GM12878 (cell line): Measurements from ENCODE around the gene NUTM1. TPM values are rescaled to one million over a fixed set of nuclear protein-coding genes. Genes with fewer than 3 reads are reported as not detected.

Experiments
- CEBPB ChIP-seq, 2 experiments: fragments of 150-350 bp in 1 of 2; IDR thresholded peaks; 2 replicates each; pipeline ENCODE4 v1.6.1; 2012 to 2014; ENCODE audit warnings: low read depth in 2 of 2, low read length in 2 of 2, borderline replicate concordance in 1 of 2, inconsistent platforms in 1 of 2
- CHD1 ChIP-seq: IDR thresholded peaks from 2 replicates; pipeline ENCODE4 v1.6.1; 2012; ENCODE audit warnings: low read depth, low read length, improper control_type of control experiment
- CREB1 ChIP-seq: IDR thresholded peaks from 2 replicates; pipeline ENCODE4 v1.6.1; 2012; ENCODE audit warnings: low read depth, mild to moderate bottlenecking, inconsistent platforms
- CUX1 ChIP-seq: IDR thresholded peaks from 2 replicates; pipeline ENCODE4 v1.6.1; 2012; ENCODE audit warnings: improper control_type of control experiment, low read depth, low read length; ENCODE audit not compliant: insufficient replicate concordance
- EP300 ChIP-seq, 2 experiments: fragments of 150-350 bp in 1 of 2; IDR thresholded peaks; 2 replicates each; pipeline ENCODE4 v1.6.1; 2011 to 2012; ENCODE audit warnings: low read depth in 2 of 2, low read length in 2 of 2, borderline replicate concordance in 1 of 2, improper control_type of control experiment in 1 of 2, inconsistent platforms in 1 of 2; ENCODE audit not compliant: control insufficient read depth in 1 of 2
- HCFC1 ChIP-seq: fragments of 150-350 bp; IDR thresholded peaks from 2 replicates; pipeline ENCODE4 v1.6.1; 2014; ENCODE audit warnings: low read length
- KDM1A ChIP-seq: fragments of 200-600 bp; sonication (generic); IDR thresholded peaks from 2 replicates; pipeline ENCODE4 v1.6.1; 2016; ENCODE audit warnings: borderline replicate concordance
- NFYA ChIP-seq: IDR thresholded peaks from 2 replicates; pipeline ENCODE4 v1.6.1; 2011; ENCODE audit warnings: low read depth, mild to moderate bottlenecking, low read length, improper control_type of control experiment, borderline replicate concordance
- NR2C1 ChIP-seq: fragments of 450-650 bp; IDR thresholded peaks from 2 replicates; pipeline ENCODE4 v1.6.1; 2017; ENCODE audit warnings: antibody characterized with exemption, mild to moderate bottlenecking, moderate library complexity
- PKNOX1 ChIP-seq: fragments of 450-650 bp; IDR thresholded peaks from 2 replicates; pipeline ENCODE4 v1.6.1; 2016; ENCODE audit warnings: mild to moderate bottlenecking
- POU2F2 ChIP-seq: IDR thresholded peaks from 3 replicates; pipeline ENCODE4 v1.6.1; 2011; ENCODE audit warnings: low read depth, mild to moderate bottlenecking, low read length, borderline replicate concordance
- PRDM15 ChIP-seq: fragments of 450-650 bp; formaldehyde crosslinking; IDR thresholded peaks from 2 replicates; pipeline ENCODE4 v1.4.0; 2020; ENCODE audit warnings: mild to moderate bottlenecking, moderate library complexity
- RB1 ChIP-seq: fragments of 450-650 bp; formaldehyde crosslinking; IDR thresholded peaks from 2 replicates; pipeline ENCODE4 v1.6.1; 2017; ENCODE audit warnings: mild to moderate bottlenecking, borderline replicate concordance
- RCOR1 ChIP-seq: conservative IDR thresholded peaks from 2 replicates; pipeline ENCODE4 v1.6.1; 2012; ENCODE audit warnings: low read depth, low read length, improper control_type of control experiment
- RFX5 ChIP-seq: IDR thresholded peaks from 2 replicates; pipeline ENCODE4 v1.6.1; 2011; ENCODE audit warnings: low read depth, low read length, improper control_type of control experiment
- SREBF1 ChIP-seq: IDR thresholded peaks from 2 replicates; pipeline ENCODE4 v1.6.1; 2012; ENCODE audit warnings: mild to moderate bottlenecking, low read length
- STAT1 ChIP-seq: fragments of 450-650 bp; conservative IDR thresholded peaks from 2 replicates; pipeline ENCODE4 v1.6.1; 2014; ENCODE audit warnings: antibody characterized with exemption, mild to moderate bottlenecking
- TBL1XR1 ChIP-seq: IDR thresholded peaks from 2 replicates; pipeline ENCODE4 v1.6.1; 2012; ENCODE audit warnings: low read depth, low read length, improper control_type of control experiment
- USF1 ChIP-seq: IDR thresholded peaks from 2 replicates; pipeline ENCODE4 v1.6.1; 2011; ENCODE audit warnings: borderline replicate concordance, low read depth, mild to moderate bottlenecking, moderate library complexity, mixed read lengths, low read length; ENCODE audit not compliant: insufficient read depth; ENCODE audit errors: extremely low read length
- ZNF24 ChIP-seq: fragments of 450-650 bp; IDR thresholded peaks from 2 replicates; pipeline ENCODE4 v1.6.1; 2017; ENCODE audit warnings: antibody characterized with exemption, mild to moderate bottlenecking
- polyA plus RNA-seq, 11 experiments: library from polyadenylated mRNA; depleted of rRNA in 4 of 11; unstranded in 6 of 11; stranded (reverse) in 5 of 11; fragments of >200 nt; fragmentation: Nextera tagmentation in 4 of 11; fragmentation: Illumina TruSeq in 1 of 11; extraction: Ambion mirVana in 4 of 11; extraction: Trizol in 1 of 11; gene quantifications; 1 replicate in 1 of 11; 2 replicates in 10 of 11; pipeline versions ENCODE4 v1.2.1 to v1.2.3, GENCODE V29; 2011 to 2016; ENCODE audit warnings: inconsistent platforms in 2 of 11, missing spikeins in 2 of 11, low read depth in 1 of 11
- total RNA-seq, 4 experiments: library from RNA; depleted of rRNA in 3 of 4; stranded (reverse); fragments of >200 nt in 3 of 4; fragmentation: Illumina TruSeq in 1 of 4; extraction: Trizol in 1 of 4; gene quantifications; 2 replicates each; pipeline versions ENCODE4 v1.2.1 to v1.2.3, GENCODE V29; 2013 to 2021

The NUTM1 gene
- total and polyA plus RNA-seq, 10 of the 15 experiments (the other 5 are each of a cell fraction or from before 2014, with no cell fraction given) = under 0.01 to 0.05 TPM; not detected in 8

- TF ChIP-seq USF1 (no peak), KDM1A (no peak), RCOR1 (no peak), RFX5 (no peak), STAT1 (no peak), NFYA (no peak), NR2C1 (no peak), RB1 (no peak), CREB1 (no peak), HCFC1 (no peak), PKNOX1 (no peak), CHD1 (0 out of 2 replicates have a peak, but pooled peaks have one; percentile 15), POU2F2 (peak; percentile 63; the same call in 1 of the 3 replicates), PRDM15 (CRISPR knock-in tag) (no peak), CUX1 (no peak), ZNF24 (no peak), CEBPB (IDR thresholded peaks at IDR 0.05; ENCODE audit: borderline replicate concordance in 1 of 2, low read depth in 2 of 2, low read length in 2 of 2) (no peak), TBL1XR1 (no peak), EP300 (IDR thresholded peaks at IDR 0.05; ENCODE audit: borderline replicate concordance in 1 of 2, control insufficient read depth in 1 of 2, low read depth in 2 of 2, low read length in 2 of 2) (no peak), SREBF1 (no peak)
Observed at GRCh38 chr15:34336991-34337556, 6.0 kb upstream of the NUTM1 start (continued).
